WTC11 (cell line): ENCODE results near the gene ASTN2.

Experiments
- ATF2 ChIP-seq: sonication (generic); formaldehyde crosslinking; IDR thresholded peaks from 2 replicates; pipeline ENCODE4 v1.8.1; 2022; ENCODE audit warnings: low read depth, missing genetic modification reagents, borderline replicate concordance
- ATF3 ChIP-seq: sonication (generic); formaldehyde crosslinking; conservative IDR thresholded peaks from 2 replicates; pipeline ENCODE4 v1.8.1; 2022; ENCODE audit warnings: mild to moderate bottlenecking, missing genetic modification reagents
- CTCF ChIP-seq: fragments of 200-600 bp; IDR thresholded peaks from 2 replicates; pipeline ENCODE4 v1.8.0; 2022; ENCODE audit warnings: antibody characterized with exemption
- MXD4 ChIP-seq: fragments of 250-450 bp; sonication (Bioruptor Pico); IDR thresholded peaks from 2 replicates; pipeline ENCODE4 v1.8.0; 2021; ENCODE audit warnings: mild to moderate bottlenecking, moderate library complexity, borderline replicate concordance
- SMAD3 ChIP-seq: sonication (generic); formaldehyde crosslinking; IDR thresholded peaks from 2 replicates; pipeline ENCODE4 v1.8.0; 2022; ENCODE audit warnings: missing genetic modification reagents, mild to moderate bottlenecking, borderline replicate concordance
- ZBTB21 ChIP-seq: sonication (generic); formaldehyde crosslinking; IDR thresholded peaks from 2 replicates; pipeline ENCODE4 v1.8.1; 2023; ENCODE audit warnings: mild to moderate bottlenecking, missing genetic modification reagents, borderline replicate concordance

- no peak for TF ChIP-seq ATF3
- TF ChIP-seq CTCF: no peak
- TF ChIP-seq ATF2 (CRISPR knock-in tag): no peak
- TF ChIP-seq SMAD3 (CRISPR knock-in tag): no peak
- no peak for TF ChIP-seq MXD4 (CRISPR knock-in tag)
- no peak for TF ChIP-seq ZBTB21
Measured at GRCh38 chr9:117095081-117095480, 319.8 kb downstream of the ASTN2 start.
